Activated CD4-positive, CD25-positive, alpha-beta regulatory T cell treated with anti-CD3 and anti-CD28 coated beads, Interleukin-2, amount 50 U/mL, for 24 hours (primary cell): ENCODE results near the gene LNX1.
"Not testable (repeated sequence)": the region's sequence is repeated elsewhere in the genome, so short reads cannot be mapped to it uniquely, and the experiment has no call there.

Experiments
- ATAC-seq, 2 donors: fragments of 150-1000 bp; cut with Tn5 transposase; one replicate each; pipeline ENCODE4 v1.10.0; 2021; ENCODE audit warnings: mild to moderate bottlenecking in 1 of 2, moderate library complexity in 1 of 2

The LNX1 gene

DNA sequence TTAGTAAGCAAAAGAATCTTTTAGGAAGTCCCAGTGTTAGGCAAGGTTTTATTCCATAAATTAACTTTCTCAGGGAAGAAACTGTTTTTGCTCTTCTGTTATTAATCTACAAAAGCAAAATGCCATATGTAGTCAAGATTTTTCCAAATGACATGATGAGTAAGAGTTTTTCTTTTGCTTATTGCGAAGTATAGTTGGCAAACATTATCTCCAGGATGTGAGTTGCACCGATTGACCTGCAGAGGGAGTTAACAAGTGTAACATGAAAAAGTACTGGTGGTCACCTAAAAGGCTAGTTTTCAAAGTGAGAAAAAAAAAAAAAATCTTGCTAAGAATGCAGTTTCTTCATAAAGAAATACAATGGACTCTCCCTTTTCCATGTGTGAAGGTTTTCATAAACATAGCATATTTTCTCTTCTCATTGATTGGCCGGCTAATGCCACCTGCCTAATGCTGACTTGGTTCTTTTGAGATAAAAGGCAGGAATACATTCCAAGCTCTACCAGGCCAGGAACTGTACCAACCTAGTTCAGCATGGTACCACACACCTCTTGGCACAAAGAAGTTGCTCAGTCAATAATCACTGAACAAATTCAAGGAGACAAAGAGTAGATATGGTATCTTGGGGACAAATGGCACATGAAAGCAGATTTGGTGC lies 100.2 kb downstream of the LNX1 start:
- ATAC-seq, result no peak

DNA sequence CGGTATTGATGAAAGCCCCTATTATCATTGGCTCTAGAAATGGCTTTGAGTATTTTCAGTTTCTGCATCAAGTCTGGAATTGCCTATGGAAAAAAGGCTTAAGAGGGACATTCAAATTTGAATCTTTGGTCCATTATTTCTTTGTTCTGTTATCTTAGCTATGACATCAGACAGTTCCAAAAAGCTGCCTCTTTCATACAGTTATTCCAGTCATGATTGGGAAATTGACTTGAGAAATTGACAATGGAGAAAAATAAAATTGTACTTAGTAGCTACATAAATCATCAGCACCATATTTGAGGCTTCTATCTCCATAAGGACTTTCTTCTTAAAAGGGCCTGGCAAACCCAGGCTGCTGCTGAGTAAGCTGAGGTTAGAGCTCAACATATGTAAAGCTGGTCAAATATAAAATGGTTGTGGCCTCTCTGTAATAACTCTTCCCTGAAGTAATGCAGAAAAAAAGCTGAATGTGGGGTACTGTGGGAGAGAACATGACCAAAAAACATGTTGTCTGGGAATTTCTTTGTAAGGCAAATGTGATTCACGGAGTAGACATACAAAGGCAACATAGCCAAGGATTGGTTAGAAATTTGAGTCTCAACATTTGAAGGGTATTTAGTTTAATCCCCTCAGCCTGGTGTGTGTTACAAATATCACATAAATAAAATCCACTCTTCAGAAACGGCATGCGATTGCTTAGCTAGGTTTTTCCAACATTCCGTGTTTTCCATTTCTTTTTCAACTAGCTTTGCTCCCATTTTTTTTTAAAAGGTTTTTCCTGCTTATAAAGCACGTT lies 100.9 kb downstream of the LNX1 start:
- ATAC-seq, result no peak

DNA sequence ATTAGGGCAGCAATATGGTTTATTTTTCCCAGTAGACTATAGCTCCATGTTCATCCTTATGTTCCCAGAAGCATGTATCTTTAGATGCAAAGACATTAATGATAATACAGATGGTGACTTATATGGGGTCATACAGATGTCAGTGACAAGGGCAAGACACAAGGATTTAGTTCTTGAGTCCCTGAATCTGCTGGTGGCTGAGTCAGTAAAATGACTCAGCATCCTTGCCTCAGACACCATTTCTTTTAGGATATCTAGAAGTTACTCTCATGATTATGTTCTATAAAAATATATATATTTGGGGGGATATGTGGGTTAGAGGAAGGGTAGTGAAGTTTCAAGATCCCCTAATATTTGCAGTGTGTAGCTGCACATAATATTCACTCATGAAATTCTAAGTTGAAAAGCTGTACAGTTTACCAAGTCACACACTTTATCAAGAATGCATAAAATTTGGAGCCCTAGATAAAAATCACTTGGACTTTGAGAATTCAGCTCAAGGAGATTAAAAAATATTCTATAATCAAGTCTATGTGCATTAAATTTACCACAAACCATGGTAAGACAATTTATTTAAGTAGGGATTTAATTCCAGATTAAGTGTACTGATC lies 101.9 kb downstream of the LNX1 start:
- ATAC-seq, result no peak

DNA sequence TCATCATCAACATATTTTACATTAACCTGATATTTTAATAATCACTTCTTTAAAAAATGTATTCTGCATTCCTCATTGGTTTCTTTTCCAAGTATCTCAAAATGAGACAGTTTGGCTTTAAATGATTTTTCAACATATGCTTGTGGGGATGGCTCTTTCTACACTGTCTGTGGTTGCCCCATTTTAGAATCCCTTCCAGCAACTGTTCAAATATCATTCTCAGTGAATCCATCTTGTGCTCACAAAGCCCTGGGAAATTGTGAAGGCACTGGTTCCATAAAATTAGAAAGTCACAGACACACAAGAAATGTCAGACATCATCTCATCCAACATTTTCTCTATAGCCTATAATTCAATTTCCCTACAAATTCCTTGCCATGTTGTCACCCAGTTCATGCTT lies 103.5 kb downstream of the LNX1 start:
- no peak for ATAC-seq

DNA sequence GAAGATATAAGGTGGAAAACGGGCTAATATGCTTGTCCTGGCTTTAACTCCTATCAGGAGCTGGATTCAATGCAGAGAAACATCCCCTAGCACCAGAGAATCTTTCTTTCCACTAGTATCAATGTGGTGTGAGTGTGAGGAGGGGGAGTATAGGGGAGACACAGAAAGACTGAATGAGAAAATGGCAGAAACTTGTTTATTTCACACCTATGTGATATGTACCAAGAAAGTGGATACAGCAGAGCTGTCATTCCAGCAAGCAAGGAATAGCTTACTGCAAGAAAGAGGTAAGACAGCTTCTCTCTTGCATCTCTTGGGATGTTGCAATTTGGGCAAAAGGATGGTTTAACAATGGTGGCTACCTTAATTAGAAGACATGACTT lies 105.6 kb downstream of the LNX1 start:
- ATAC-seq, result no peak

DNA sequence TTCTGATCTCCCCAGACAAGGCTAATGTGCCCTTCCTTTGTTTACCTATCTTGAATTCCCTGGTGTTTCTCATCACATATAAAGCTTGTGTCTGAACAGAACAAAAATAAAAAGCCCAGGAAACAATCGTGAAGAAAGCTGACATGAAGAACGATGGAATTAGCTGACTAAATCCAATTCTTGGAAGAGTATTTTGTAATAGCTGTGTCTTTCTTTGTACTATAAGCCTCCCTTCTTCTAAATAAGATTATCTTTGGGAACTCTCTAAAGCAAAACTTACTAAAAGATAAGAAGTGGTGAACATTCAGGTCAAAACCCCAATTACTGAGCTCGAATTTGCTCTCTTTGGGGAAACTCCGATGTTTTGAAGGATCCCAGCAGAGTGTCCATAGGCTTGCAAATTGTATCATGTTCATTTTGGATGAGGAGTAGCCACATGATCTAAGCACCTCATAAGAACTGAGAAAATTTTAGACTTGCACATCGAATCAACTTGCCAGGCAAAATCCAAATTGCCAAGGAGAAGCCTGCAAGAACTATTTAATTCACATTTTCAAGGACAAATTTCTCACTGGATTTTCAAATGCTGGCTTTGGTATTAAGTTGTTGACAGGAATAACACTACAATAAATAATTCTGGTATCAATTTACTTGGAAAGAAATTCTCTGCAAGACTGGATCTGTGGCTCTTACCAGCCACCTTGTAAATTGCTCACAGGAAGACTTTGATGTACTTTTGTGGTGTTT lies 106.2 kb downstream of the LNX1 start:
- ATAC-seq, result no peak

DNA sequence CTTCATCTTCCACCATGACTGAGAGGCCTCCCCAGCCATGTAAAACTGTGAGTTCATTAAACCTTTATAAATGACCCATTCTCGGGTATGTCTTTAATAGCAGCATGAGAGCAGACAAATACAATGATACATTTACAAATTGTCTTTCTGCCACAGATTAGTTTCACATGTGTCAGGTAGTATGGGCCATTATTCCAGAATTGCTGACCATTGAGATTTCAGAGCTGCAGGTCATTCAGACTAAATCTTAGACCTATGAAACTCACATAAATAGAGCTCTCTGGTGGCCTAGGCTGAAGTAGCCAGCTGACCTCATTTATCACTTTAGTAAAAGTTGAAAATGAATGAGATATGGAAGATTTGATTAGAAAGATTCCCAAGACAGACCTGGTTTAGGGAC lies 108.0 kb downstream of the LNX1 start:
- ATAC-seq, result no peak

DNA sequence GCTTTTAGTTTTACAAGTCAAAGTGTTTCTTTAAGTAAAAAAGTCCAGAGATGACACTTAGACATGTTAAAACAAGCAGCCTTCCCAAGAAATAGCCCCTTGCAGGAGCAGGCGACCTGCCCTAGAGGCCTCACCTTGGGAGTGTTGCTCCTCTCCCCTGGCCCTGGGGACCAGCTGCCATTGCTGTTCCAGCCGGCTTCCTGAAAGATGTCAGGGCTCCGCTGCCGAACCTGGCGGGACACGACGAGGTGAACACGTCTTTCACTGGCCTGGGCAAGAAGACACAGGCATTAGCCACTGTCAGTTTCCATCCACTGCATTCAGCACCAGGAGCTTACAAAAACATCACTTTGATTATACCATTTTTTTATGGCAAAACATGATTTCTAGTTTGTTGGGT lies 109.7 kb downstream of the LNX1 start:
- no peak for ATAC-seq

DNA sequence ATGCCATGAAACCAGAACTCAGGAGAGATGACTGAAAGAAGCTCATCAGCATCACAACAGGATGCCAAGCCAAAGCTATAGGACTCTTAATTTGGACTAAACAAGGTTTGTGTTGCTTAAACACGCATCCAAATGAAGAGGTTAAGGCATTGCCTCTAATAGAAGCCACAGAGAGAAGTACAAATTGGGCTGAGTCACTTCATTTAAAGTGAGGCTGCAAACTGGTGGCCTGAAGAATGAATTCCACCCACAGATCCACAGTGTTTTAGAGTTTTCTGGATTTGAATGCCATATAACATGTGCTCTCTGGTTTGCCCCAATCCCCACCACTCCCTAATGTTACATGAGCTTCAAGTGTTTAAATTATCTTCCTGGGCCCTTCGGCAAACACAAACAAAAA lies 110.4 kb downstream of the LNX1 start:
- no peak for ATAC-seq

DNA sequence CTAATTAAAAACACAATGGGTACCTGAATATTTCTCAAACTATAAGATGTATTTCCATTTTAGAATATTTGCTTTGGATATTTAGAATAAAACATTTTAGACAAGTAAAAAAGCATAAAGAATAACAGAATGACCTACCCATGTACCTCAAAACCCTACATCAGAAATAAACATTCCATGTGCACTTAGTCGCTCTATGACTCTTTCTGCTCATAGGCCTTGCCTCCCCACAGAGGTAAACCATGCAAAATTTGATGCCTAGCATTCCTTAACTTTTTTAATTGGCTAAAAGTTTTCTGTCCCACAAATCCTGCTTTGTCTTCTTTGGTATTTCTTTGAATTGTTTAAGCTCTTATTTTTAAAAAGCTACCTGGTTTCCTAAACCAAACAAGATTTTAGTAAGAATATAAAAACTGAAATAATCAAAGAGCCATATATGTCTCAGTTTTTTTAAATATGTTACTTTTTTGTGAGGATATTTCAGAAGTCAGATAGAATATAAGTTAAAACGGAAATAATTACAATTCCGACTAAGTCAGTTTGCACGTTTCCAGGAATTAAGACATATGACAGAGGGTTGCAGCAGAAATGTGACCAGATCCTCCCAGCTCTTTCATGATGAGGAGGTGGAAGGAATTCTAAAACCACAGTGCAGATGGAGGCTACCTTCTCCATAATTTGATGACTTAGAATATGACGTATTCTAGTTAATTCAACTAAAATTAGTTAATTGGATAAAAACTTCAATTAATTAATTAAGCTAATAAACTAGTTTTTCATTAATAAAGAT lies 111.4 kb downstream of the LNX1 start:
- ATAC-seq, result no peak

DNA sequence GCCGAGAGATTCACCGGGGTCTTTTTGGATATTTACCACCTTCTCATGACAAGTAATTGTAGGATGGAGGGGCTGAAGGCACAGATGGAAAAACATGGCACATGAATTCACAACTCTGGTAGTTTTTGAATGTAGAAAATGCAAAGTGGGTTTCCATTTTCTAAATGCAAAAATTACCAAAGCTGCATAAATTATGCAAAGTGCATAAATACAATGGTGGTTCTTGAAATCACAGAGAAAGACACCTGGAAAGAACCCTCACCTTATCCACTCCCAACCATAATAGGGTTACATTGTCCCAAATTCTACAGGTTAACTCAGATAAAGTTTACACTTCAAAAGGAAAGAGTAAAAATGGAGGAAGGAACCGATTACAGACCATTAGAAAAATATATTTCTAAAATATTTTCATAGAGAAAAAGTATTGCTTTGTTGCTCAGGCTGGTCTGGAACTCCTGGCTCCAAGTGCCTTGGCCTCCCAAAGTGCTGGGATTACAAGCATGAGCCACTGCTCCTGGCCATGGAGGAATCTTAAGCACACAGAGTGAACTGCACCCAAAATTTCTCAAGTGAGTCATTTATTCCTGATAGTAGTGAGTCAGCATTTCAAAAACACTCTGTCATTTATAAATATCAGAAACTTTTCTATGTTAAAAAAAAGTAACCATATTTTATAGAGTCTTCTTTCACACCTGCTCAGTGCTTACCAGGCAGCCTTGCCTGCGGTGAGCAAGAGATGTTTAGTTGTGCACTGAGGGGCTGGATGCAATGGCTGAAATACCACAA lies 112.4 kb downstream of the LNX1 start:
- ATAC-seq, result peak; percentile 38

DNA sequence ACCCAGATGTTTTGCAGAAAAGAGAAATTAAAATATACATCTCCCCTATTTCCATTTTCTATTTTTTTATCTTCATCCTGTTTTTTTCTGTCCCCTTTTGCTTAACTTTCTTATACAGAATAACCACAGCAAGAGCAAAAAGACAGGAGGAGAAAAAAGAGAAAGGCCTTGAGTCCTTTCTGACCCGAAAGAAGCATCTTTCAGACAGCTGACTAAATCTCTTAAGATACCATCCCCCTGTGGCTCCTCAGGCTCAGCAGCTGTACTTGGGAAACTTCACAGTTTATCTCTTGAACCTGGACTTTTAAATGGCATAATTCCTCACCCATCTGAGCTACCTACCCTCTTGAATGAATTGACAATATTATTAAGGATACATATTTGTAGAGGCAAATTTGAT lies 113.7 kb downstream of the LNX1 start:
- no peak for ATAC-seq

DNA sequence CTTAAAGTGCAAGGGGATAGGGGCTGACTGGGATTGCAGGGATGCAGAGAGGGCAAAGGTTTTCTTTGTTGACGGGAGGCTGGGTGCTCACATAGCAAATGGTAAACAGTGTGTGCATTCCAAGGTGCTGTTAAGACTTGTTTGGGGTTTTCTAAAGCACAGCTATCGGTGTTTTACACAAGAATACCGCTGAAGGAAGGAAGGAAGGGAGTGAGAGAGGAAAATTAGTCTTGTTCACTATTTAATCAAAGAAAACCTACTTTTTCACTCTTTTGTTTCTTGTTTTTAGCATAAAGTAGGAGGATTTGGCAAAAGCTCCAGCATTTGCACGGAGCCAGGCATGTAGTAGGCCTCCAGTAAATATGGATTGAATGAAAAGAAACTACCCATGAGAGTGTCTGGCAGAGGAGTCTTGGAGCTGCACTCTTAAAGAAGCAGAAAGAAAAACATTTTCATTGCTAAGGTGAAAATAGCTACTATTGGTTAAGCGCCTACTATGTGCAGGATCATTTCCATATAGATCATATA lies 114.2 kb downstream of the LNX1 start:
- no peak for ATAC-seq

DNA sequence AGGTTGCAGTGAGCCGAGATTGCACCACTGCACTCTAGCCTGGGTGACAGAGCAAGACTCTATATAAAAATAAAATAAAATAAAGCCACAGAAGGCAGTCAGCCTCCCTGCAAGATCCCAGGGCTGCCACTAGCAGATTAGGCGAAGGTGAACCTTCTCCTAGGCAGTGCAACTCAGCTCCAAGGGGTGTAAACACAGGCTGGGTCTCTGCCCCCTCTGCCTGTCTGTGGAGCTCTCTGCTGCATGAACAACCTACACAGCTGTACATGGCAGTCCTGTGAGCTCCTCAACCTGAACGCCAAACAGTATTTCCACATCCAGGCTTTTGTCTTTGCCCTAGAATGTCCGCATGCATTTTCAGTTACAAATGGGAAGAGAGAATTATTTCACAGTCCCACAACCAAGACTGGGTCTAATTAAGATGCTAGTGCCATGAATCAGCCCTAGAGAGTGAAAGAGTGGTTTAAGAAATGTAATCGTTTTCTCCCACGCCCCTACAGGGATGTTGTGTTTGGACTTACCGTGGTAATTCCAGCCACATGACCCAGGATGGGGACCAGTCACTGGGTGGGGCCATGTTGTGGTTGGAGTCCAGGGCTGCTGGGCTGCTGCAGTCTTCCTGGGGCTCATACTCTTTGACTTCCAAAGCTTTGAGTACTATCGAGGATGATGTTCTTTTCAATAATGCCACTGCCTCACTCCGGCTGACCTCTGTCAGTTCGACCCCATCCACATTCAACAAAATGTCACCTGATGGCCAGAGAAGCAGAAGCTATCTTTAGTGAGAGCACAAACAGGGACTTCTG lies 114.9 kb downstream of the LNX1 start:
- ATAC-seq, result no peak

DNA sequence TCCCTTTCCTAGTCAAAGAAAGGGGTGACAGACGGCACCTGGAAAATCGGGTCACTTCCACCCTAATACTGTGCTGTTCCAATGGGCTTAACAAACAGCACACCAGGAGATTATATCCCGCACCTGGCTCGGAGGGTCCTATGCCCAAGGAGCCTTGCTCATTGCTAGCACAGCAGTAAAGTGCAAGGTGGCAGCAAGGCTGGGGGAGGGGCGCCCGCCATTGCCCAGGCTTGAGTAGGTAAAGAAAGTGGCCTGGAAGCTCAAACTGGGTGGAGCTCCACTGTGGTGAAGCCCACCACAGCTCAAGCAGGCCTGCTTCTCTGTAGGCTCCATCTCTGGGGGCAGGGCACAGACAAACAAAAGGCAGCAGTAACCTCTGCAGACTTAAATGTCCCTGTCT lies 124.7 kb downstream of the LNX1 start:
- ATAC-seq, result not testable (repeated sequence)

DNA sequence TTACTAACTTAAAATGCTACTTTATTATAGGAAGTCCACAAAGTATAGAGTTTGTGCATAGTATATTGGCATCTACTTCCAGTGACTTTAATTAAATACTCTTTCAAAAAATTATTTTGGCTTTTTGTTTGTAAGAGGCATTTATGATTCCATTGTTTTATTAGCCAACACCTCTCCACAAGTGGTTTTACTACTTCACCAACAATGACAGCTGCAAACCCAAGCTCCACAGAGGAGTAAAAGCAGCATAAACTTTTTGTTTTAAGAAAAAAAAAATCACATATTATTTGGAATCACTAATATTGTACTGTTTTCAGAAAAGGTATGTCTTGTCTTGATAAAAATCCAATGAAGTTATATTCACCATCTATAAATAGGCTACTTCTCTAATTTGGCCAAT lies 125.4 kb downstream of the LNX1 start:
- no peak for ATAC-seq

DNA sequence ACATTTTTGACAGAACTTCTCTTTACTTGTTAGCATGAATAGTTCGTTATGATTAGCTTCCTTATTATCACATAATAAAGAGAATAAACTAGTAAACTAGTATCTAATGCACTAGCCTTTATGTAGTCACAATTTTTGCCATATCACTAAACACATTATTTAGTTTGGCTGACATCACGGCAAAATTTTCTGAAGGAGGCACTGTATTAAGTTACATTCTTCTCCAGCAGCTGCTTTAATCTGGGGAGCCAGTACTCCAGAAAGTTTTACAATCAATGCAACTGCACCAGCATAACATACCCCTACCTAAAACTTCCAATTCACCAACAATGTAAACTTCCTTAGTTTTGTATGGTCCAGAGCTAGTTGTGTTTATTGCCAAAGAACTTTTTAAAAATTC lies 126.0 kb downstream of the LNX1 start:
- ATAC-seq, result no peak

DNA sequence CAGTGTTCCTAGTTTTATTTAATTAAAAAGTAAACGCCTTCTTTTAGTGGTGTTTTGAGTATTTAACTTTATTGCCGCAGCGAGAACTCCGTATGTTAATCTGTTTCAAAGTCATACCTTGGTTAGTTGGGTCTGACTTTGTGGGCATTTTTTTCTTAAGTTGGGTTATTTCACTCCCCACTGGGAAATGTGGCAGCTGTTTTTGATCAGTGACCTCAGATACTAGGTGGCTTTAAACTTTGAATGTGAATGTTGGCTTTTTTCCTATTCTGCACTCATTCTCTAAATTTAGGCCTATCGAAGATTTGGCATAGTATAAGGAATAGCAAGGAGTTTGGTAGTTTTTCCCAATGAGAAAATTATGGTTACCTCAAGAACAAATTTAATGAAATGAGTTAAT lies 127.9 kb downstream of the LNX1 start:
- no peak for ATAC-seq

DNA sequence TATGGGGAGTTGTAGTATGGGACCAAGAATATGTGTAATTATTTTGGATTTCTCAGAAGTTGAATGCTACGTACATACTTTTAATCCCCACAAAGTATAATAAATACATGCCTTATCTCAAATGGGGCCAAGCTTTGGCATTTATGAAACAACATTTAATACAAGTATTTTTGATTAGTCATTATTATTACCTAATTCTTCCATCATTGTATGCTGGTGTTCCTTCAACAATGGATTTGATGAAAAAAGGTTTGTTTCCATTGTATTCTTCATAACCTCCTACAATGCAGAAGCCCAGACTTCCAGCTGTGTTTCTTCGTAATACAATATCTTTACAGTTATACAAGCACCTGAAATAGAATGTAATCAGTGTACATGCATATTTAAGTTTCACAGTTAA lies 130.0 kb downstream of the LNX1 start:
- ATAC-seq, result no peak

DNA sequence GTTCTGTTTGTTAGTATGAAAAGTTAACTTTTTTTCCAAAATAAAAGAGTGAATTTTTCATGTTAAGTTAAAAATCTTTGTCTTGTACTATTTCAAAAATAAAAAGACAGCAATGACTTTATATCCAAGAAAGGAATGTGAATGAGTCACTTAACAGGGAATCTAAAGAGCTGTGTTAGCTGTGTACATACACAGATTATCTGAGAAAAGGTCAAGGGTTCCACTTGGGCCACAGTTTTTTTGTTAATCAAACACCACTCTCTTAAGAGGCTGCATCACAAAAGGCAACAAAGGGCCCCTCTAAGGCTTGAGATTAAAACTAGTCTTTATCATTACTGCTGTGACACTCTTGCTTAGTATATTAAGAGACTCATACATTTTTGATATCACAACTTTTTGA lies 131.7 kb downstream of the LNX1 start:
- no peak for ATAC-seq

DNA sequence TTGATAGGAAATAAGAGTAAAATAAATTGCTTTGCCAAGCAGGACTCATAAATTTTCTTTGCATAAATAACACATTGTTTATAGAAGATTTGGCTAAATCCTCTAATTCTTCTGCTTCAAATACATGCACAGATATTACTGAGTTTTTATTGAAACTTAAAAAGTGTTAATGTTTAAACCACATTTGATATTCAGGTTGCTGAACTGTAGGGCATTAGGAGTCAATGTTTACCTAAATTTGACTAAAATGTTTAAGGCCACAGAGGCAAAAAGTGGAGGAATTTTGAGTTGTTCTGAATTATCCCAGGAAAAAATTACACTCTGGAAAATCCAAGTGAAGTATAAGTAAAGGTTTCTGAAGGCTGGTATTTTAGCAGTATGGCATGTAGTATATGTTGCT lies 135.1 kb downstream of the LNX1 start:
- no peak for ATAC-seq
